DMS153 treated with DMSO at 0.1 percent for 48 hours (cell line): ENCODE results near the gene MOV10L1.

ENCODE experiments used
- DNase-seq: peaks from one replicate; lab custom pipeline; 2025; ENCODE audit not compliant: unreplicated experiment; lab: John Stamatoyannopoulos, UW

MOV10L1 gene

GRCh38 chr22:50184902-50185374 lies 95.1 kb downstream of the MOV10L1 start:
- no peak for DNase-seq

GRCh38 chr22:50185375-50186087 lies 95.7 kb downstream of the MOV10L1 start, which contains the start of gene TRABD:
TSS of gene TRABD (plus strand) at chr22:50185913. CDS start at chr22:50193061, 7,148 bp downstream.
- DNase-seq = peak; percentile 52

- no peak for DNase-seq
Observed at GRCh38 chr22:50186181-50186714, 96.4 kb downstream of the MOV10L1 start.

- DNase-seq = no peak
Observed at GRCh38 chr22:50186761-50187523, 97.1 kb downstream of the MOV10L1 start.

- DNase-seq = no peak
Observed at GRCh38 chr22:50188356-50188755, 98.5 kb downstream of the MOV10L1 start.

- no peak for DNase-seq
Observed at GRCh38 chr22:50189184-50189848, 99.5 kb downstream of the MOV10L1 start.

- DNase-seq = no peak
Observed at GRCh38 chr22:50189849-50190181, 100.0 kb downstream of the MOV10L1 start.

- peak; percentile 45 for DNase-seq
Observed at GRCh38 chr22:50190182-50190940, 100.6 kb downstream of the MOV10L1 start.

GRCh38 chr22:50190941-50191741 lies 101.3 kb downstream of the MOV10L1 start:
- DNase-seq = no peak

- DNase-seq = no peak
Observed at GRCh38 chr22:50192436-50193204, 102.8 kb downstream of the MOV10L1 start.

- no peak for DNase-seq
Observed at GRCh38 chr22:50193621-50194020, 103.8 kb downstream of the MOV10L1 start.

- no peak for DNase-seq
Observed at GRCh38 chr22:50194037-50194805, 104.4 kb downstream of the MOV10L1 start.

- DNase-seq = no peak
Observed at GRCh38 chr22:50196256-50196655, 106.5 kb downstream of the MOV10L1 start.

- DNase-seq = no peak
Observed at GRCh38 chr22:50197000-50197800, 107.4 kb downstream of the MOV10L1 start.

- DNase-seq = no peak
Observed at GRCh38 chr22:50197856-50198623, 108.2 kb downstream of the MOV10L1 start.

- no peak for DNase-seq
Observed at GRCh38 chr22:50198624-50199017, 108.8 kb downstream of the MOV10L1 start.

GRCh38 chr22:50199251-50199721 lies 109.5 kb downstream of the MOV10L1 start:
- no peak for DNase-seq
